HepG2 (cell line): Measurements from ENCODE around the gene PEA15. TPM values are rescaled to one million over a fixed set of nuclear protein-coding genes. Genes with fewer than 3 reads are reported as not detected.

Experiments
- AGO1 ChIP-seq: fragments of 200-400 bp; formaldehyde crosslinking; IDR thresholded peaks from 2 replicates; pipeline ENCODE4 v1.6.1; 2017; ENCODE audit warnings: mild to moderate bottlenecking, low read depth, low read length, moderate library complexity; ENCODE audit not compliant: poor library complexity, severe bottlenecking
- AGO2 ChIP-seq: fragments of 200-400 bp; formaldehyde crosslinking; optimal IDR thresholded peaks from 2 replicates; pipeline ENCODE3; 2017; ENCODE audit warnings: mild to moderate bottlenecking, low read depth, low read length, moderate library complexity
- EEA1 ChIP-seq: sonication (generic); formaldehyde crosslinking; IDR thresholded peaks from 2 replicates; pipeline ENCODE4 v1.5.1; 2020; ENCODE audit warnings: mild to moderate bottlenecking, missing genetic modification reagents, borderline replicate concordance
- GPN1 ChIP-seq: sonication (generic); formaldehyde crosslinking; IDR thresholded peaks from 2 replicates; pipeline ENCODE4 v1.5.1; 2020; ENCODE audit warnings: missing genetic modification reagents, borderline replicate concordance
- HNF4A ChIP-seq: sonication (generic); formaldehyde crosslinking; IDR thresholded peaks from 2 replicates; pipeline ENCODE4 v1.4.0; 2020; ENCODE audit warnings: missing genetic modification reagents
- HNRNPK ChIP-seq: fragments of 200-400 bp; formaldehyde crosslinking; IDR thresholded peaks from 2 replicates; pipeline ENCODE4 v1.6.1; 2018; ENCODE audit warnings: low read length, low read depth, moderate library complexity, mild to moderate bottlenecking; ENCODE audit not compliant: poor library complexity, severe bottlenecking
- IKZF1 ChIP-seq: fragments of 450-650 bp; IDR thresholded peaks from 2 replicates; pipeline ENCODE4 v1.7.1; 2016
- MYPOP ChIP-seq: sonication (generic); formaldehyde crosslinking; IDR thresholded peaks from 2 replicates; pipeline ENCODE4 v1.8.1; 2023; ENCODE audit warnings: mild to moderate bottlenecking, moderate library complexity, missing genetic modification reagents
- NRL ChIP-seq: sonication (generic); formaldehyde crosslinking; IDR thresholded peaks from 2 replicates; pipeline ENCODE4 v1.5.0; 2020; ENCODE audit warnings: missing genetic modification reagents, mild to moderate bottlenecking, moderate library complexity, borderline replicate concordance
- PITX1 ChIP-seq: sonication (generic); formaldehyde crosslinking; IDR thresholded peaks from 2 replicates; pipeline ENCODE4 v1.5.1; 2020; ENCODE audit warnings: mild to moderate bottlenecking, missing genetic modification reagents
- POGZ ChIP-seq: sonication (generic); formaldehyde crosslinking; IDR thresholded peaks from 2 replicates; pipeline ENCODE4 v1.4.0; 2020; ENCODE audit warnings: mild to moderate bottlenecking, missing genetic modification reagents
- RBFOX2 ChIP-seq: fragments of 200-400 bp; formaldehyde crosslinking; IDR thresholded peaks from 2 replicates; pipeline ENCODE4 v1.6.1; 2017; ENCODE audit warnings: low read depth, mild to moderate bottlenecking, low read length
- RXRA ChIP-seq: sonication (generic); formaldehyde crosslinking; IDR thresholded peaks from 2 replicates; pipeline ENCODE4 v1.5.1; 2020; ENCODE audit warnings: missing genetic modification reagents
- SMAD9 ChIP-seq: sonication (generic); formaldehyde crosslinking; IDR thresholded peaks from 2 replicates; pipeline ENCODE4 v1.5.1; 2020; ENCODE audit warnings: mild to moderate bottlenecking, missing genetic modification reagents
- TBX2 ChIP-seq: sonication (generic); formaldehyde crosslinking; IDR thresholded peaks from 2 replicates; pipeline ENCODE4 v1.5.0; 2020; ENCODE audit warnings: missing genetic modification reagents, mild to moderate bottlenecking, borderline replicate concordance
- ZBTB7A ChIP-seq: sonication (generic); formaldehyde crosslinking; IDR thresholded peaks from 2 replicates; pipeline ENCODE4 v1.8.0; 2022; ENCODE audit warnings: mild to moderate bottlenecking, missing genetic modification reagents
- ZEB1 ChIP-seq: IDR thresholded peaks from 2 replicates; pipeline ENCODE4 v1.6.1; 2012; ENCODE audit warnings: mild to moderate bottlenecking, low read depth, inconsistent platforms; ENCODE audit not compliant: insufficient replicate concordance
- ZFY ChIP-seq: sonication (generic); formaldehyde crosslinking; IDR thresholded peaks from 2 replicates; pipeline ENCODE4 v1.4.0; 2020; ENCODE audit warnings: missing genetic modification reagents
- ZNF281 ChIP-seq: sonication (generic); formaldehyde crosslinking; IDR thresholded peaks from 2 replicates; pipeline ENCODE4 v1.4.0; 2020; ENCODE audit warnings: missing genetic modification reagents, borderline replicate concordance
- ZNF343 ChIP-seq: sonication (generic); formaldehyde crosslinking; IDR thresholded peaks from 2 replicates; pipeline ENCODE4 v1.4.0; 2020; ENCODE audit warnings: mild to moderate bottlenecking, missing genetic modification reagents
- ZNF720 ChIP-seq: sonication (generic); formaldehyde crosslinking; IDR thresholded peaks from 2 replicates; pipeline ENCODE4 v1.4.0; 2020; ENCODE audit warnings: missing genetic modification reagents
- ZNF724P ChIP-seq: sonication (generic); formaldehyde crosslinking; IDR thresholded peaks from 2 replicates; pipeline ENCODE4 v1.8.0; 2022; ENCODE audit warnings: missing genetic modification reagents, borderline replicate concordance
- ZNF746 ChIP-seq: sonication (generic); formaldehyde crosslinking; IDR thresholded peaks from 2 replicates; pipeline ENCODE4 v1.8.0; 2022; ENCODE audit warnings: mild to moderate bottlenecking, missing genetic modification reagents
- ZNF776 ChIP-seq: sonication (generic); formaldehyde crosslinking; IDR thresholded peaks from 2 replicates; pipeline ENCODE4 v1.4.0; 2020; ENCODE audit warnings: mild to moderate bottlenecking, missing genetic modification reagents
- ZNF841 ChIP-seq: sonication (generic); formaldehyde crosslinking; IDR thresholded peaks from 2 replicates; pipeline ENCODE4 v1.8.1; 2023; ENCODE audit warnings: missing genetic modification reagents, borderline replicate concordance
- ZNF891 ChIP-seq: sonication (generic); formaldehyde crosslinking; IDR thresholded peaks from 2 replicates; pipeline ENCODE4 v1.5.0; 2020; ENCODE audit warnings: mild to moderate bottlenecking, missing genetic modification reagents
- polyA plus RNA-seq, 8 experiments: library from polyadenylated mRNA; depleted of rRNA in 3 of 8; stranded (reverse) in 7 of 8; unstranded in 1 of 8; fragments of >200 nt; fragmentation: Illumina TruSeq in 4 of 8; extraction: Trizol in 4 of 8; gene quantifications; 2 replicates each; pipeline versions ENCODE4 v1.2.1 to v1.2.3, GENCODE V29; 2011 to 2016; ENCODE audit warnings: low read depth in 4 of 8, missing spikeins in 1 of 8, mixed read lengths in 1 of 8; ENCODE audit not compliant: insufficient read depth in 1 of 8
- total RNA-seq, 5 experiments: library from RNA; depleted of rRNA; stranded (reverse); fragments of >200 nt; fragmentation: Illumina TruSeq; extraction: Trizol; gene quantifications; 2 replicates each; pipeline ENCODE4 v1.2.3, GENCODE V29; 2016; ENCODE audit warnings: low read depth in 1 of 5

PEA15 gene
- total and polyA plus RNA-seq, 2 of the 13 experiments (the other 11 are each of a cell fraction or from before 2014, with no cell fraction given), result 12.1 to 35.2 TPM

- 0 out of 2 replicates have a peak, but pooled peaks have one; percentile 30 for TF ChIP-seq TBX2
- TF ChIP-seq AGO2, result peak; percentile 87
- peak; percentile 60 for TF ChIP-seq RBFOX2
- TF ChIP-seq ZFY (CRISPR knock-in tag), result peak; percentile 87
- TF ChIP-seq IKZF1, result no peak
- TF ChIP-seq ZNF776, result peak; percentile 34; the same call in 1 of the 2 replicates
- TF ChIP-seq ZBTB7A (CRISPR knock-in tag), result 0 out of 2 replicates have a peak, but pooled peaks have one; percentile 27
- no peak for TF ChIP-seq ZNF720 (CRISPR knock-in tag)
- TF ChIP-seq MYPOP (CRISPR knock-in tag), result 0 out of 2 replicates have a peak, but pooled peaks have one; percentile 40
- TF ChIP-seq HNRNPK, result peak; percentile 46
- peak; percentile 48; the same call in 1 of the 2 replicates for TF ChIP-seq ZNF746 (CRISPR knock-in tag)
- 0 out of 2 replicates have a peak, but pooled peaks have one; percentile 25 for TF ChIP-seq ZNF343 (CRISPR knock-in tag)
- no peak for TF ChIP-seq ZNF841 (CRISPR knock-in tag)
- no peak for TF ChIP-seq GPN1 (CRISPR knock-in tag)
- TF ChIP-seq ZNF724P (CRISPR knock-in tag), result peak; percentile 63; the same call in 1 of the 2 replicates
- TF ChIP-seq POGZ (CRISPR knock-in tag), result no peak
- TF ChIP-seq ZNF281 (CRISPR knock-in tag), result peak; percentile 33; the same call in 1 of the 2 replicates
- peak; percentile 54; the same call in 1 of the 2 replicates for TF ChIP-seq NRL (CRISPR knock-in tag)
- TF ChIP-seq ZEB1, result no peak
- 0 out of 2 replicates have a peak, but pooled peaks have one; percentile 43 for TF ChIP-seq PITX1 (CRISPR knock-in tag)
- peak; percentile 19 for TF ChIP-seq AGO1
- TF ChIP-seq EEA1, result 0 out of 2 replicates have a peak, but pooled peaks have one; percentile 63
- TF ChIP-seq ZNF891 (CRISPR knock-in tag), result peak; percentile 56; the same call in 1 of the 2 replicates
- peak; percentile 47; the same call in 1 of the 2 replicates for TF ChIP-seq RXRA
- 0 out of 2 replicates have a peak, but pooled peaks have one; percentile 5 for TF ChIP-seq HNF4A (CRISPR knock-in tag)
- TF ChIP-seq SMAD9 (CRISPR knock-in tag), result no peak
Observed at GRCh38 chr1:160205242-160206035, at the start of gene PEA15 (continued).
